IPS-18c (cell line): ENCODE results near the gene PIP5K1B.

ENCODE experiments used
- H3K4me3 ChIP-seq: 2 replicates; pipeline ENCODE4 v1.7.0; 2013; ENCODE audit warnings: low read depth, mild to moderate bottlenecking, low read length, moderate library complexity; ENCODE audit not compliant: insufficient read depth
- H3K9me3 ChIP-seq: one replicate; pipeline ENCODE4 v1.6.1; 2013; ENCODE audit warnings: mild to moderate bottlenecking, low read length, moderate library complexity; ENCODE audit not compliant: control insufficient read depth, insufficient read depth

PIP5K1B gene

GRCh38 chr9:68780720-68781119, 75.7 kb downstream of the PIP5K1B start:
- peak overlapping the region; percentile 71 for H3K4me3 ChIP-seq

DNA sequence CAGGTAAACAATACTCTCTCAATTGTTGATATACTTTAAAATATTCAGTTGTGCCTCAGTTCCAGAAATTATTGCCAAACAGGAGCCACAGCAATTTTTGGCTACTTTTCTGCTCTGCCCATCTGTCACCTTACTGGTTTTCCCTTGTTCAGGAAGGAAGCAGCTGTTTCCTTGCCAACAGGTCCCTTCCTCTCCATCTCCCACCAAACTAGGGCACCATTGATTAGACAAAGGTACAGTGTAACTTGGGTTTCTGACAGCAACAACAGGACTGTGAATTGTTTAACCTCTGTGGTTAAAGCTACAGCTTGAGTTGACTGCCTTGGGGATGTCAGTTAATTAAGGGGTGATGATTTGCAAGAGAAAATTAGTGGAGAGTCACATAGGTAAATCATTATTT, 76.9 kb downstream of the PIP5K1B start:
- H3K4me3 ChIP-seq, result no peak overlapping the region
- H3K9me3 ChIP-seq, result no peaks in the 10 kb centered on the region

More at GRCh38 chr9:68780720-68781119, 75.7 kb downstream of the PIP5K1B start:
- H3K9me3 ChIP-seq, result no peaks in the 10 kb centered on the region

GRCh38 chr9:68782546-68782945, 77.5 kb downstream of the PIP5K1B start:
- Histone ChIP-seq H3K4me3 (no peak overlapping the region), H3K9me3 (no peaks in the 10 kb centered on the region)

GRCh38 chr9:68785965-68786364, 80.9 kb downstream of the PIP5K1B start:
- Histone ChIP-seq H3K9me3 (no peaks in the 10 kb centered on the region), H3K4me3 (no peak overlapping the region)

GRCh38 chr9:68791169-68791568, 86.1 kb downstream of the PIP5K1B start:
- Histone ChIP-seq H3K9me3 (no peaks in the 10 kb centered on the region), H3K4me3 (no peak overlapping the region)

DNA sequence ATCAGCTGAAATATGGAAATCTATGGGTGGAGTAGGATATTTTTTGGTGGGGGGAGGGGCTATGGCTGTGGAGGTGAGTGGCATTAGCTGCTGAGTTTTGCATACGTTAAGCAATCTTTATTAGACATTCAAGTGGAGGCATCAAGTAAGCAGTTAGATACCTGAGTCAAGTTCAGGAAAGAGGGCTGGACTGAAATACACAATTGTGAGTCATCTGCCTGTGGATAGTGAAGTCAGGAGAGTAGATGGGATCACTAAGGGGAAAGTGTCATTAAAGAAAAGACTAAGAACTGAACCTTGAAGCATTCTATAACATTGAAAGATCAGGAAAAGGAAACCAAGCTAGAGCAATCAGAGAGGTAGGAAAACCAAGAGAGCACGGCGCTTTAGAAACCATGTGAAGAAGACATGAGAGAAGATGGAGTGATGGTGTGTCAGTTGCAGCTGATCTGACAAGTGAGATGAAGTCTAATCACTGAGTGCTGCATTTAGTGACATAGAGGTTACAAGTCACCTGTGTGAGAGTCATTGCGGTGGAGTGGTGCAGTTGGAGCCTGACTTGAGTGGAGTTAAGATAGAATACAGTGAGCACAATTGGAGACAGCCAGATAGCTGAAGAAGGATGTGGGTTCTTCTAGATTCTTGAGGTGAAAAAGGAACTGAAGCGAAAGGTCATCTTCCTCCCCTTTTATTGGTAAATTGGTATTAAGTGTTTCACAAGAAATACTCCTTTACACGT, 88.7 kb downstream of the PIP5K1B start:
- H3K4me3 ChIP-seq, result no peak overlapping the region

GRCh38 chr9:68794898-68795297, 89.9 kb downstream of the PIP5K1B start:
- no peaks in the 10 kb centered on the region for H3K9me3 ChIP-seq

More for the DNA sequence above, 88.7 kb downstream of the PIP5K1B start:
- H3K9me3 ChIP-seq, result no peaks in the 10 kb centered on the region

DNA sequence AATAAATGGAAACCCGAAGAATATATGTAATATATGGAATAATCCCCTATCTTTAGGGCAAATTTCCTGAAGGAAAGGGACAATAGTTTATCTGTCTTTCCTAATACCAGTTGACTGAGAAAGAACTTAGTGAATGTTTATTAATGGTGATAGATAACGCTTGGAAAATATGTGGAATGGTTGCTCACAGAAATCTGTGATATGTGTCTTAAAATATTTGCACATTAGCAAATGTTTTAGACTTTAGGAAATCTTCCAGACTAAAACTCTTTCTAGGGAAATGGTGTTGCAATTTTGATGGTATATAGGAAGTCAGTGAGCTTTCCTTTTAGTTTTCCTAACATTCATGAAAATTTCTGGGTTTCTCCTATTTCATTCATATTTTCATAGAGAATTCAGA, 90.4 kb downstream of the PIP5K1B start:
- Histone ChIP-seq H3K4me3 (no peak overlapping the region), H3K9me3 (no peaks in the 10 kb centered on the region)

More at GRCh38 chr9:68794898-68795297, 89.9 kb downstream of the PIP5K1B start:
- H3K4me3 ChIP-seq, result no peak overlapping the region

GRCh38 chr9:68797116-68797515, 92.1 kb downstream of the PIP5K1B start:
- Histone ChIP-seq H3K4me3 (no peak overlapping the region), H3K9me3 (no peaks in the 10 kb centered on the region)

GRCh38 chr9:68798423-68798822, 93.4 kb downstream of the PIP5K1B start:
- no peak overlapping the region for H3K4me3 ChIP-seq
- no peaks in the 10 kb centered on the region for H3K9me3 ChIP-seq

DNA sequence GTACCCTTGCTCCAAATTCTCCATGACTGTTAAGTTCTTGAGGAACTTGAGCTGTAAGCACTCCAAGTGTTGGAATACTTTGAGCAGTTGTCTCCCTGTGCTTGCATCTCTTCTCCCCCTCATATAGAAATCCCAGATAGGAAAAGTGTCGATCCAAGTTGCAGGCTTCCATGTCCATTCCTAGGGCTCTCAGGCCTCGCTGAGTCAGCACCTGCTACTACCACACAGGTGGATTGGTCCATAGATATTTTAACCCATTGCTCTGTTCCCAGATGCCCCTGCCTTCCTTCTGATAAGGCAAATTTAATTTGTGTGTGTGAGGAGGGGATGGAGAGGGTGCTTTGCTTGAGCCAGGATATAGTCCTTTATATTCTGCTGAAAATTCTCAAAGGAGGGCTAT, 95.8 kb downstream of the PIP5K1B start:
- no peaks in the 10 kb centered on the region for H3K9me3 ChIP-seq
- H3K4me3 ChIP-seq, result no peak overlapping the region

DNA sequence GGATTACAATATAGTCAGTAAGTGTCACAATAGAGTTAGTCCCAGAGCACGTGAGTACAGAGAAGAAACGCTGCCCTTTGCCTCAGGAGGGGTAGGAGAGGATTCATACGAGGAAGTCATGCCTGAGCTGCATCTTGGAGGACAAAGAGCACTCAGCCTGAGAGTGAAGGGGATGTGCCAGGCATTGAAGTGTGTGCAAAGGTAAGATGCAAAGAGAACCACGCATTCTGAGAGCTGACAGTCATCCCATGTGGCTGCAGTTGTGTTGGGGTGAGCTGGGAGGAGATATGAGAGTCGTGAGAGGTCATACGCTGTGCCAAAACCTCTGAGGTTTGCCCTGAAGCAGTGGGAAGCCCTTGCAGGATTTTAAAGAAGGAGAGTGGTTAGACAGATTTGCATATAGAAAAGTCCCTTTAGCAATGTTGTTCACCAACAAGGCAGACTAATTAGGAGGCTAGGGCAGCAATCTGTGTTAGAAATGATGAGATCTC, 97.5 kb downstream of the PIP5K1B start:
- Histone ChIP-seq H3K4me3 (no peak overlapping the region), H3K9me3 (no peaks in the 10 kb centered on the region)

GRCh38 chr9:68804911-68805889, 100.2 kb downstream of the PIP5K1B start:
- H3K4me3 ChIP-seq, result no peak overlapping the region
- no peaks in the 10 kb centered on the region for H3K9me3 ChIP-seq

DNA sequence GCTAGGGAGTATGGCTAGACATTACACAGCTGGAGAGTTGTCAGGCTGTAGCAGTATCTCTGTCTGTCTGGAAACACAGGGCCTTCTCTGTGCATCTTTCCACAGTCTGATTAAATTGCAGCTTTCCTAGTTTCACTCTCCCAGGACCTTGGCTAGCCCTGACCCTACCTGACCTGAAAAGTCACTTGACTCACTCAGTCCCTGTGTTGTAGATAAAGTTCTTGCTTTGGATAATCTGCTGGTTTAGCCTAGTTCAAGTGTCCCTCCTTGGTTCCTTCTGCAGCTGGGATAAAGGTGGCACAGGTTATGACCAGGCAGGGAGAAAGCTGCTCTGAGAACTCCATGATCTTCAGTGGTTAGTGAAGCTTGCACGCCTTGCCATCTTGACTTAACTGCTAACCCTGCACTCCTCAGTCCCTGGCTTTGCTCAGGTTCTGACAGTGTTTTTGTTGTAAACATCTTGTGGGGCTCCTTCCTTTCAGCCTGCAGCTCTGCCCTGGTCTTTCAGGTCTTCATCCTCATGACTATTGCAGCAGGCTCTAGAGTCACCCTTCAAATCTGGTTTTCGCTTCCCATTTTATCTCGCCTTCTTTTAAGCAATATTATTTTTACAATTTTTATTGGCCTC, 101.0 kb downstream of the PIP5K1B start:
- no peak overlapping the region for H3K4me3 ChIP-seq

DNA sequence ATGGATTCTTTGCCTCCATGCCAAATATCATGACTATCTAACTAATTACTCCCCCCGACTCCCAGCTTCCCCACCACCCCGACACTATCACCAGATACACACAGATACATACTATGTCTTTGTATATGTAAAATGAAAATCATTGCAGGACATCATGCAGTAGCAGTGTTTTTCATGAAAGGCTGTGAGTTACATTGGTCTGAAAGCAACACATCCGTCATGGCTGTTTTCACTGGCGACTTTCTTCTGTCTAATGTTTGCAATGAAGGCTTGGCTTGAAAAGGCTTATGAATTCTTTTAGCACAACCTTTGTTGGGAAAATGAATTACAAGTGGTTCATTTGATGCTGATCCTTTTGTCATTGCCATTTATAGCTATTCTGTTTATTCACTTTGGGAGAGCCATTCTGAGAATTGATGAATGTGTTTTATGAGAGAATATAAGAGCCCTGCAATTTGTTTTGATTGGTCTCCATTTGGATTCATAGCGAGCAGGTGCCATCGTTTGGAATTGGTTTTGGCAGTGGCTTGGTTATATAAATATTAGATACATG, 103.4 kb downstream of the PIP5K1B start:
- H3K9me3 ChIP-seq, result no peaks in the 10 kb centered on the region
- H3K4me3 ChIP-seq, result no peak overlapping the region

More for the DNA sequence above, 101.0 kb downstream of the PIP5K1B start:
- H3K9me3 ChIP-seq, result no peaks in the 10 kb centered on the region

DNA sequence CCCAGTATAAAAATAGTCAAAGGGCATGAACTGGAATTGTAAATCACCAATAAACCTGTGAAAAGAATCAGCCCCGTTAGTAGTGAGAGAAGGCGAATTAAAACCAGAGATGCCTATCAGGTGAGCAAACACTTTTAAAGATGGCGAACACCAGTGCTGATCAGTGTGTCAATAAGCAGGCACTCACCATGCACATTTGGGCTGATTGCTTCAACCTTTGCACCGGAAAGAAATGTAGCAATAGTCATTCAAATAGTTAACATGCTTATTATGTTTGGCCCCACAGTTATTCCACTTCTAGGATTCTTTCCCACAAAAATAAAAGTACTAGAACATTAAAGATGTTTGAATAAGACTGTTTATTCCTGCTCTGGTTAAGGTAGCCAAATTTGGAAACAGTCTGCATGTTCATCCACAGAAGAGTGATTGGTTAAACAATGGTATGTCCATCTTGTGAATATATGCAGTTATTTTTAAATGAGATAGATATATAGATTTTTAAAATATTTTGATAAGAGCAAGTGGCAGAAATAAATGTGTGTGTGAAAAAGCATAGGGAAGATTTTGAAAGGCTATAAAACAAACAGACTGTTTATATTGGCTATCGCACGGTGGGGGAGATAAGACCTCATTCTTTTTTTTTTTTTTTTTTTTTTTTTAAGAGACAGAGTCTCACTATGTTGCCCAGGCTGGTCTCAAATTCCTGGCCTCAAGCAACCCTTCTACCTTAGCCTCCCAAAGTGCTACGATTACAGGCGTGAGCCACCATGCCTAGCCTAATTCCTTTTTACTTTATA, 112.2 kb downstream of the PIP5K1B start:
- H3K4me3 ChIP-seq, result no peak overlapping the region
- no peaks in the 10 kb centered on the region for H3K9me3 ChIP-seq
